Testis (tissue), 3 donors: ENCODE data around the gene LNX1. TPM values are rescaled to one million over a fixed set of nuclear protein-coding genes. Genes with fewer than 3 reads are reported as not detected.

Experiments used
- DNase-seq: peaks from one replicate; pipeline ENCODE4 v3.0.0-alpha.2; 2019
- H3K27ac ChIP-seq, 2 donors: fragments of 200-600 bp; sonication (generic); one replicate each; pipeline ENCODE4 v1.5.1; 2019
- H3K27me3 ChIP-seq: fragments of 200-600 bp; sonication (generic); one replicate; pipeline ENCODE4 v1.5.1; 2019
- H3K36me3 ChIP-seq: fragments of 200-600 bp; sonication (generic); one replicate; pipeline ENCODE4 v1.5.1; 2017; ENCODE audit warnings: low read depth; ENCODE audit errors: missing control alignments
- H3K4me1 ChIP-seq: fragments of 200-600 bp; sonication (generic); one replicate; pipeline ENCODE4 v1.5.1; 2019
- H3K4me3 ChIP-seq, 2 donors: fragments of 200-600 bp; sonication (generic); one replicate each; pipeline ENCODE4 v1.5.1; 2017 to 2019
- H3K9me3 ChIP-seq: fragments of 200-600 bp; sonication (generic); one replicate; pipeline ENCODE4 v1.5.1; 2017
- POLR2A ChIP-seq: fragments of 450-650 bp; IDR thresholded peaks from one replicate; pipeline ENCODE4 v1.6.1; 2017; ENCODE audit warnings: antibody characterized with exemption, mild to moderate bottlenecking, moderate library complexity
- WGBS, 2 donors: methylation state at CpG; one replicate each; pipeline ENCODE4 v1.1.5; 2018; 5-methylcytosine and 5-hydroxymethylcytosine counted together
- intact Hi-C: fragments of 100-400 bp; cut with DNase I; formaldehyde crosslinking; loops from one replicate; pipeline ENCODE4 v1.15.1; 2023; ENCODE audit warnings: low total_unique reads
- polyA plus RNA-seq: library from polyadenylated mRNA; stranded (reverse); fragments of 350-450 nt; fragmentation: Illumina TruSeq; extraction: RNeasy Lipid Tissue Mini Kit (QIAGEN cat#74804); gene quantifications from one replicate; pipeline ENCODE4 v1.2.3, GENCODE V29; 2014; ENCODE audit warnings: low read depth, low replicate concordance; ENCODE audit not compliant: insufficient read depth
- total RNA-seq, 2 donors: library from RNA; depleted of rRNA; stranded (reverse); fragments of >200 nt; gene quantifications; one replicate each; pipeline ENCODE4 v1.2.3, GENCODE V29; 2016
- TF ChIP-seq, protein P1 (sequence below), 3 experiments: fragments of 450-650 bp in 2 of 3; fragments of 200-600 bp in 1 of 3; sonication (generic) in 1 of 3; IDR thresholded peaks; one replicate each; pipeline ENCODE4 v1.5.1; 2016 to 2019; ENCODE audit warnings: antibody characterized with exemption in 3 of 3, mild to moderate bottlenecking in 2 of 3, moderate library complexity in 1 of 3

The LNX1 gene
- total and polyA plus RNA-seq, 3 donors from 2014 or later, result 4.3 to 8.3 (median 5.8) TPM

DNA sequence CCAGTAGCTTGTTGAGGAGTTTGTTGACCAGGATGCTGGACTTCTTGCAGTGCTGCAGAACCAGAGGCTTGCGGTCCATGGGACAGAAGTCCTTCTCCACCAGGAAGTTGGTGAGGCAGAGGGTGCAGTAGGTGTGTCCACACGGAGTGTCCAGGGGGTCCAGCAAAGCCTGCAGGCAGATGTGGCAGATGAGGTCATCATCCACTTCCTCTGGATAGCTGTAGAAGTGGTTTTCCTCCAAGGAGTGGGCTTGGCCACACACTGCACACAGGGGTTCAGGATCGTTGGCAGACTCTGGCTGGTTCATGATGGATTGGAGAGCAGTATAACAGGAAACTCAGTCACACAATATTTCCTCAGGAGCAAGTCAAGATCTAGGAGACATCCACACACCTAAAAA, 17.6 kb downstream of the LNX1 start:
- Histone ChIP-seq H3K27ac (no peak overlapping the region), H3K9me3 (no peaks in the 10 kb centered on the region), H3K36me3 (no peaks in the 10 kb centered on the region), H3K4me1 (no peaks in the 10 kb centered on the region), H3K4me3 (no peak overlapping the region), H3K27me3 (no peaks in the 10 kb centered on the region)
- intact Hi-C loops, result no loop called here
- DNase-seq, result no peak
- TF ChIP-seq, protein P1, sequence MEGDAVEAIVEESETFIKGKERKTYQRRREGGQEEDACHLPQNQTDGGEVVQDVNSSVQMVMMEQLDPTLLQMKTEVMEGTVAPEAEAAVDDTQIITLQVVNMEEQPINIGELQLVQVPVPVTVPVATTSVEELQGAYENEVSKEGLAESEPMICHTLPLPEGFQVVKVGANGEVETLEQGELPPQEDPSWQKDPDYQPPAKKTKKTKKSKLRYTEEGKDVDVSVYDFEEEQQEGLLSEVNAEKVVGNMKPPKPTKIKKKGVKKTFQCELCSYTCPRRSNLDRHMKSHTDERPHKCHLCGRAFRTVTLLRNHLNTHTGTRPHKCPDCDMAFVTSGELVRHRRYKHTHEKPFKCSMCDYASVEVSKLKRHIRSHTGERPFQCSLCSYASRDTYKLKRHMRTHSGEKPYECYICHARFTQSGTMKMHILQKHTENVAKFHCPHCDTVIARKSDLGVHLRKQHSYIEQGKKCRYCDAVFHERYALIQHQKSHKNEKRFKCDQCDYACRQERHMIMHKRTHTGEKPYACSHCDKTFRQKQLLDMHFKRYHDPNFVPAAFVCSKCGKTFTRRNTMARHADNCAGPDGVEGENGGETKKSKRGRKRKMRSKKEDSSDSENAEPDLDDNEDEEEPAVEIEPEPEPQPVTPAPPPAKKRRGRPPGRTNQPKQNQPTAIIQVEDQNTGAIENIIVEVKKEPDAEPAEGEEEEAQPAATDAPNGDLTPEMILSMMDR (IDR thresholded peaks at IDR 0.05), result no peak
- TF ChIP-seq POLR2A, result no peak
- WGBS, 2 donors, result 63 to 80% methylated on average over 2 to 3 of the region's 3 CpGs

DNA sequence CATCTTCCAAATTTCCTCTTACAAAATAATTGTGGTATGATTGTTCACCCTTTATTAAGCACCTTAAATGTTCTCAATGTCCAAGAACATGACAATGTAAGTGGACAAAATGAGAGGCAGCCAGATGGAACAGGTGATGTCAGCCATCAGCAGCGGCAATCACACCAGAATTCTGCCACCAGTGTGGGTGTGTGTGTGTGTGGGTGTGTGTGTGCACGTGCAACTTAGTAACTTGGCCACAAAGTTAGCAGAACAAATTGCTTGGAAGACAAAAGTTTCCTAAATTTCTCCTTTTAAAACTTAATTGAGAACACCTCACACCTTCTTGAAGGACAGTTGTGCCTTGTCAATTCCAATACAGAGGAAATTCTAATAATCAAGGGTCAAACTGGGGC, 18.7 kb downstream of the LNX1 start:
- Histone ChIP-seq H3K27me3 (no peaks in the 10 kb centered on the region), H3K4me3 (no peak overlapping the region), H3K4me1 (no peaks in the 10 kb centered on the region), H3K27ac (no peak overlapping the region), H3K9me3 (no peaks in the 10 kb centered on the region), H3K36me3 (no peaks in the 10 kb centered on the region)
- DNase-seq, result no peak
- WGBS, 2 donors, result 79 to 82% methylated on average over 2 of the region's 2 CpGs
- TF ChIP-seq POLR2A, result no peak
- TF ChIP-seq, protein P1 (IDR thresholded peaks at IDR 0.05), result no peak
- intact Hi-C loops, result no loop called here

DNA sequence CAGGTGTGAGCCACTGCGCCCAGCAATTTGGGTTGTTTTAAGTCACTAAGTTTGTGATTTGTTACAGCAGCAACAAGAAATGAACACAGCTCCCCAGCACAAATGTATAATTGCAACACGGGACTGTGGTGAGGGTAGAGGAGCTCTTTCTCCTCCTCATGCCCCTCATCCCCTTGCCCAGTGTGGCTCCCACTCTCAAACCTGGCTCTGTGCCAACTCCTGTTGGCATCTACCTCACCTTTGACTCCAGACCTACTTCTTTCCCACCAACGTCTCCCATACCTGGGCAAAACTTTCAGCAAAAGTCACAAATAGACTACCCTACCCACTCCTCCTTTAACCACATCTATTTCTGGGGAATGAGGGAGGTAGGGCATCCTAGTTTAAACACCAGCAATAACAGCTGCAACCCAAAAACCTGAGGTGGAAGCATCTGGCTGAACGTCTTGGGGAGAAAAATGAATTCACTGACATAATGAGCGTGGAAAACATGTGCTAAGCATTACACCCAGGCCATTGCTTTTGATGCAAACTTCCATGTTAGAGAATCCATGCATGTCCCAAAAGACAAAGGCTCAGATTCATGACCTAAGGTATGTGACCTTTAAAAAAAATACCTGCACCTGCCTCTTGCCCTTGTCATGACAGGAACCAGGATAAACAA, 19.2 kb downstream of the LNX1 start:
- no peaks in the 10 kb centered on the region for H3K9me3 ChIP-seq
- no peak overlapping the region for H3K4me3 ChIP-seq
- TF ChIP-seq, protein P1 (IDR thresholded peaks at IDR 0.05), result no peak
- no peak for TF ChIP-seq POLR2A
- no peak for DNase-seq
- H3K27me3 ChIP-seq, result no peaks in the 10 kb centered on the region
- no peaks in the 10 kb centered on the region for H3K36me3 ChIP-seq
- H3K4me1 ChIP-seq, result no peaks in the 10 kb centered on the region
- 83 to 85% methylated on average over 5 of the region's 5 CpGs for WGBS, 2 donors
- no peak overlapping the region for H3K27ac ChIP-seq
- intact Hi-C loops, result no loop called here

DNA sequence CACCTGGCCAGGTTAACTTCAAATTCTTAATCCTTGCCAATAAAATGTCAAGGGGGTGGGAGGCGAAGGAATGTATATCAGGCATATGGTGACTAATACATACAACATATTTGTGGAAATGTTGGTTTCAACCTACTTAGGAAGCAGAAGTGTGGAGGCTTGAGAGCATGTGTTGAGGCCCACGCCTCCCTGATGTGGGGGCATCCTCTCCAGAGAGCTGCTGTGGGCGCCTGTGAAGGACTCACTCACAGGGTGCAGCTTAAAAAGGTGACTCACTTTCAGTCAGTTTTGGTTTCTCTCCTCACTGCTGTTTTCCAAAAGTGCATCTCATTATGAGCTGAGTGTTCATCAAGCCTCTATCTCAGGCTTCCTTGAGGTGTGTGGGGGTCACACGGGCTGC, 27.5 kb downstream of the LNX1 start:
- H3K27ac ChIP-seq, result no peak overlapping the region
- no peaks in the 10 kb centered on the region for H3K27me3 ChIP-seq
- WGBS, 2 donors, result 71 to 79% methylated on average over 4 of the region's 4 CpGs
- no peak for TF ChIP-seq POLR2A
- TF ChIP-seq, protein P1 (IDR thresholded peaks at IDR 0.05), result no peak
- no peak overlapping the region for H3K4me3 ChIP-seq
- no peaks in the 10 kb centered on the region for H3K4me1 ChIP-seq
- H3K36me3 ChIP-seq, result no peaks in the 10 kb centered on the region
- no peaks in the 10 kb centered on the region for H3K9me3 ChIP-seq
- no peak for DNase-seq
- intact Hi-C loops, result no loop called here

DNA sequence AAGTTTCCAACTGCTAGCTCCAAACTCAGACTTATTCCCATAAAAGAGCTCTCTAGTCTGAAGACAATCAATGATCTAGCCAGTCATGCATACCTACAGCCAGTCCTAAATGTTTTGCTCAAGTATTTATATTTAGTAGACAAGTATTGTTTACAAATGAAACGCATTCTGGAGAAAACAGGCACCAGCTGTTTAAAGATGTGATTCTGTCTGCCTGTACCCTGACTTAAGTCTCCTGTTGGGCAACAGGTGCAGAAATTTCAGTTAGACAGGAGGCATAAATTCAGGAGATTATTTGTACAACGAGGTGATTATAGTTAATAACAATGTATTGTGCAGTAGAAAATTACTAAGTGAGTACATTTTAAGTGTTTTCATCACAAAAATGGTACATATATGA, 28.9 kb downstream of the LNX1 start:
- no peak for TF ChIP-seq POLR2A
- TF ChIP-seq, protein P1 (IDR thresholded peaks at IDR 0.05), result no peak
- Histone ChIP-seq H3K4me1 (no peaks in the 10 kb centered on the region), H3K36me3 (no peaks in the 10 kb centered on the region), H3K27ac (no peak overlapping the region), H3K27me3 (no peaks in the 10 kb centered on the region), H3K9me3 (no peaks in the 10 kb centered on the region), H3K4me3 (no peak overlapping the region)
- intact Hi-C loops, result no loop called here
- WGBS, 2 donors, result 83 to 87% methylated on average over 2 of the region's 2 CpGs
- DNase-seq, result no peak
